Left hindlimb (tissue), 1 donor: Measurements from ENCODE around the gene TMEM254.
"Not testable (repeated sequence)": the region's sequence is repeated elsewhere in the genome, so short reads cannot be mapped to it uniquely, and the experiment has no call there.

Source experiments
- DNase-seq: peaks from one replicate; pipeline ENCODE4 v3.0.0-alpha.2; 2018

Gene TMEM254

GRCh38 chr10:80077869-80078447, 507 bp upstream of the TMEM254 start:
- no peak for DNase-seq

DNA sequence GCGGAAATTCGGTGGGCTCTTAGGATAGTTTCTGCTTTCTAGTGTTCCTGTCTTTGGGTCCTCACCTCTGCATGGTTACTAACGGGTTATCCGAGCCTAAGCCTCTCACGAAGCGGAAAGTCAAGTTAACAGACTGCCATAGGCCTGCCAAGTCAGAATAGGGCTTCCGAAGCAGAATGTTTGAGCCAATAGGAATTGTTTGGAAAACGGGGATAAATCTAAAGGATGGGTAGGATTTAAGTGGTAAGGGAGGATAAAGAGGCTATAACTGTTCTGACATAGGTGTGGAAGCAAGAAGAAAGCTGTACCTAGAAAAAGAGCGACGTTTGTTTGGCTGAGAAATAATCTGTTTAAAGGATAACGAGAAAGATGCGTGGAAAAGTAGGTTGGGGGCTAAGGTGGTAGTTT, 851 bp downstream of the TMEM254 start:
- no peak for DNase-seq

DNA sequence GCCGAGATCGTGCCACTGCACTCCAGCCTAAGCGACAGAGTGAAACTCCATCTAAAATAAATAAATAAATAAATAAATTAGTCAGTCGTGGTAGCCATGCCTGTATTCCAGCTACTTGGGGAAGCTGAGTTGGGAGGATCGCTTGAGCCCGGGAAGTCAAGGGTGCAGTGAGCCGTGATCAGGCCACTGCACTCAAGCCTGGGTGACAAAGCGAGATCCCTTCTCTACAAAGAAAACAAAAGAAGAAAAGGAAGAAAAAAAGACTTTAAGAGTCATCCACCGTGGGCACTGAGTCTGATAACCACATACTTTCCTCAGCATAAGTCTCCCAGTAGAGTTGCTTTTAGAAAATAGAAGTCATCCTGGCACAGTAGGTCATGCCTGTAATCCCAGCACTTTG, 2.6 kb downstream of the TMEM254 start:
- no peak for DNase-seq

DNA sequence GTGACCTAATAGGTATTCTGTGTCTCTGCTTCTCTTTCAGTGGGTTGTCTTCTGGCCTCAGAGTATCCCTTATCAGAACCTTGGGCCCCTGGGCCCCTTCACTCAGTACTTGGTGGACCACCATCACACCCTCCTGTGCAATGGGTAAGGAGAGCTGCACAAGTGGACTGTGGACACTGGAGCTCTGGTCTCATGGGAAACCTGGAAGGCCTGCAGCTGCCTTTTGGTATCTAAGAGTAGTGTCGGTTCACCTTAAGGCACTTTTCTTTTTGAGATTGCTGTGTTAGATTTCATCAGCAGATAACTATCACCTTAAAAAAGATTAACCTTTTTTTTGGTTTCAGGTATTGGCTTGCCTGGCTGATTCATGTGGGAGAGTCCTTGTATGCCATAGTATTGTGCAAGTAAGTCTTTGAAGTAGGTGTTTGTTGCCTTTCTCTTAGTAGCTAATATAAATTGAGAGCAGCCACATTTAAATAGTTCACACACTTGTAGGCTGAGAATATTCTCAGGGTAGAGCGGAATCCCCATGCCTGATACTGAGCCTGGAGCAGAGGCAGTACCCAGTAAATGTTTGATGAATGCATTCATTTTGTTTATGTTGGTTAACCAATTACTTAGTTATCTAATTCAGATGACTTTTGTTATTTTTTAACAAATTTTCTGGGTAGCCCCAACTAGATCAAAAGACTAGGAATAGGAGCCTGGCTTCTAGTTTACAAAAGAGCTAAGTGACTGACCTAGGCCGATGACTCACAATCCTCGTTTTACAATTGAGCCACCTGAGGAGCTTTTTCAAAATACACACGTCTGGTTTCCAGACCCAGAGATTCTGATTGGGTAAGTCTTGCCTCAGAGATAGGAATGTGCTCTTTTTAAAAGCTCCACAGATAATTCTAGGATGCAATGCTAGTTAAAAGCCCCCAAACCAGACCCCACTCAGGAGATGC, 3.6 kb downstream of the TMEM254 start:
- DNase-seq, result no peak

- no peak for DNase-seq
Measured at GRCh38 chr10:80090121-80090520, 11.7 kb downstream of the TMEM254 start.

DNA sequence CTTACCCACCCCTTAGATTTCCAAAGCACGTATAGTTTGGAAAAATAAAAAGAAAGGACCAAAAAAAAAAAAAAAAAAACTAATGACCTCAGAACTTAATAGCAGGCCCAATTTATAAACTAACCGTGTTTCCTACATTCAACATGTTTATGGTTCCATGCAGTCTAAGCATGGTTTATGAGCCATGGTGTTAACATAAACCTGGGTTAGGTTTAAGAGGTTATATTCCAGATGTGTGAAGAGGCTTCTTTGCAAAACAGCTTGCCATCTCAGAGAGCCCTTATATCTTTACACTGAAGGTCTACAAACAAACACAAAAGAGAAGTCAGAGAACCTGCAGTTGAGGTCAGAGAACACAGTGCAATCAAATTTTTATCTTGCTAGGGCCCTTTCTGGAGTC, 15.8 kb downstream of the TMEM254 start:
- DNase-seq, result no peak

GRCh38 chr10:80098272-80098671, 19.8 kb downstream of the TMEM254 start:
- not testable (repeated sequence) for DNase-seq

GRCh38 chr10:80099295-80099694, 20.8 kb downstream of the TMEM254 start:
- DNase-seq, result not testable (repeated sequence)

DNA sequence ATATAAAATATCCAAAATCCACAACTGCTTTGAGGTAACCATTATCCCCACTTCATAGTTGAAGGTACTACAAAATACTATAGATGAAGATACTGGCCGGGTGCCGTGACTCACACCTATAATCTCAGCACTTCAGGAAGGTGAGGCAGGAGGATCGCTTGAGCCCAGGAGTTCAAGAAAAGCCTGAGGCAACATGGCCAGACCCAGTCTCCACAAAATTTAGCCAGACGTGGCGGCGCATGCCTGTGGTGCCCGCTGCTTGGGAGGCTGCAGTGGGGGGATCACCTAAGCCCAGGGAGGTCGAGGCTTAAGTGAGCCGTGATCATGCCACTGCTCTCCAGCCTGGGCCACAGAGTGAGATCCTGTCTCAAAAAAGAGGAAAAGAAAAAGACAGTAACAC, 21.7 kb downstream of the TMEM254 start:
- DNase-seq, result no peak

GRCh38 chr10:80100861-80101695, 22.6 kb downstream of the TMEM254 start:
- DNase-seq, result no peak

- DNase-seq, result peak; percentile 82
Measured at GRCh38 chr10:80104066-80104926, 25.8 kb downstream of the TMEM254 start.

- no peak for DNase-seq
Measured at GRCh38 chr10:80108576-80109239, 30.2 kb downstream of the TMEM254 start.

DNA sequence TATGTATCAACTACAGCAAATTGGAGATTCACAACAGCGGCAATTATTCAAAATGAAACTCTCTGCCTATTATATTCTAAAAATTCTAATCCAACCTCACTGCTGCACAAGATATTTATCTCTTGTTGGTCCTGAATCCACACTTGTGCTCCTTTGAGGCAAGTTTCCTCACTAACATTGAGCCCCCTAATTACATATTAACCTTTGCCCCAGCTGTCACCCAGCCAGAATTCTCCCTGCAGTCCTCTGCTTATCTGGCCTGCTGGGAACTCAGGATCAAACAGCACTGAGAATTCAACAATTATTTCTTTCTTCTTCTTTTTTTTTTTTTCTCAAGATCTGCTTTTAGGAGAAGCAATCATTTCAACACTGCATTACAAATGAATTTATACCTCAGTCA, 32.5 kb downstream of the TMEM254 start:
- DNase-seq, result no peak

DNA sequence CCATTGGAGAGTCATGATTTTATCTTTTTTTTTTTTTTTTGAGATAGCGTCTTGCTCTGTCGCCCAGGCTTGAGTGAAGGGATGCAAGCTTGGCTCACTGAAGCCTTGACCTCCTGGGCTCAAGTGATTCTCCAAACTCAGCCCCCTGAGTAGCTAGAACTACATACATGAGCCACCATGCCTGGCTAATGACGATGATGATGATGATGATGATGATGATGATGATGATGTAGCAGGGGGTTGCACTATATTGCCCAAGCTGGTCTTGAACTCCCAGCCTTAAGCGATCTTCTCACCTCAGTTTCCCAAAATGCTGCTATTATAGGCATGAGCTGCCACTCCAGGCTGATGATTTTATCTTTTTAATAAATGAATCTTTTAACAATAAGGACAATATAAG, 40.2 kb downstream of the TMEM254 start:
- DNase-seq, result no peak

GRCh38 chr10:80122110-80122710, 43.7 kb downstream of the TMEM254 start:
- DNase-seq, result no peak

DNA sequence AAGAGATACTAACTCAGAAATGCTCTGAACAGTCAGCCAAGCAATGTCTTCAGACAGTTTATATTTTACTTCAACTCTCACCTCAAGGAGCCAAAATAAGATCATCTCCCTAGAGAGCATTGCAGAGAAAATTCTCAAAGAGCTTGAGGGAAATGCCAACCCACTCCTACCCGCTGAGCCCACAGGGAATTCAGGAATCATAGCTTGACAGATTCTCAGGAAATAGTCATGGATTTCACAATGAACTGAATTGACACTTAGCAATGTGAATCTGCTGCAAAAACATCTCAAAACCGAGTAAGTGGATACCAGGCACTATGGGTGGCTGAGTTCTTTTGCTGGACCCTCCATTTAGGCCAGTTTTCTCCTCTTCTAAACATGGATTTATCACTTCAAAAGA, 44.3 kb downstream of the TMEM254 start:
- DNase-seq, result no peak

DNA sequence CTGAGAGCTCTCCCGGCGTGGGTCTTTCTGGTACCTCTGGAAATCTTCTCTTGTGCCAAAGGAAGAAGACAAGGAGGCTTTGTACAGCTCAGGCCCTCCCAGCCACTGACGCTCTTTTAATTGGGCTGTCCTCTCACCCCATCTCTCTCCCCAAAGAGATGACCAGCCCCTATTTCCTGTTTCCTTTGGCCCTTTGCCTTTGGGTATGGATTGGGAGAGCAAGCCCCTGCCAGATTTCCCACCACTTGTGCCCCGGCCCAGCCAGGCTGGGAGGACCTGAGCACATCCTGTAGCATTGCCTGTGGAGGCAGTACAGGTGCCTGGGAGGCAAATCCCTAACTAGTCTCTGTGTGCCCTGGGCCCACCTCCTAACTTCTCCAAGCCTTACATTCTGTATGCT, 48.4 kb downstream of the TMEM254 start:
- DNase-seq, result peak; percentile 55

DNA sequence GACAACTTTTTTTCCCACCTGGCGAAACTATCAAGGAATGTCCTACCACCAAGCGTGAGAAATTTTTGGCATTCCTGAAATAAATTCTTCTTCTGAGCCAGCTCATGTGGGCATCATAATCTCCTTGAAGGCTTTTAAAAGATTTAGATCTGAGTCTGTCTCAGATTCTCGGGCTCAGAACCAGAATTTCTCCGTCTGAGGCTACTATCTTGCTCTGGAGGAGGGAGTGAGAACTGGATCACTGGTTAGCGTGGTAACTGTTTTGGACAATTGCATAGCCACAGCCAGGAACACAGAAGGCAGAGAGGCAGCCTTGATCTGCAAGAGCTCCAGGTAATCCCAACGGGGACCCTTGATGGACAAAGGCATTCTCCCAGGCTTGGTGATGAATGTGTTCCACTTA, 53.0 kb downstream of the TMEM254 start:
- DNase-seq, result no peak

DNA sequence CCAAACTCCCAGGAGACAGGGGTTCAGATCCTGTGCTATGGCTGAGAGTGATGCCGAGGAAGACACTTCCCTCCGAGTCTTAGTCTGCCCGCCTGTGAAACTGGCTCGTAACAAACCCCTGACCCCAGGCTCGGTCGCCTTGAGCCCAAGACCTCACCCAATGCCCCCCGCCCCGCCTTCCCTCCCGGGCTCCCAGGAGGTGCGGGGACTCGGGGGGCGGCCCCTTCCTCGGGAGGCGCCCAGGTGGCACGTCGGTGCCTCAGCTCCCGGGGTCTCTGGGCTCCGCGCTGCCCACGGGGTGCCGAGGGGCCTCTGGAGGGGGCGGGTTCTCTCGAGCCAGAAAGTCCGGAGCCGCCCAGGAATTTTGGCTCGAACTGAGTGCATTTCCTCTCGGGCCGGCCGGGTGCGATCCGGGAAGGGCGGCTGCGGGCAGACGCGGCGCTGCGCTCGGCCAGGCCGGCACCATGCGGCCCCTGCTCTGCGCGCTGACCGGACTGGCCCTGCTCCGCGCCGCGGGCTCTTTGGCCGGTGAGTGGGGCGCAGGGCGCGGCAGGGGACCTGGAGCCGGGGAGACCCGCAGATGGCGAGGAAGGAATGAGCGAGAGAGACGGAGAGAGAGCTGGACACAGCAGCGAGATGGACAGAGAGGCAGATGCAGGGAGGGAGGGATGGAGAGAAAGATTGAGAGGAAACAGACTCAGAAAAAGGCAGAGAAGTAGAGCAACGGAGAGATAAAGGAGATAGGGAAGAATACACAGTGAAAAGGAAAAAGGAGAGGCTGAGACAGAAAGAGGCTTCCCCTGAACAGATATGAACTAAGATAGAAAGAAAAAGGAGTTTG, 54.1 kb downstream of the TMEM254 start, which contains the start of gene PLAC9:
TSS of gene PLAC9 (plus strand) at position 432 of the 841 bp plus-strand sequence. CDS start at position 465, 33 bp downstream.
- DNase-seq, result peak; percentile 79

DNA sequence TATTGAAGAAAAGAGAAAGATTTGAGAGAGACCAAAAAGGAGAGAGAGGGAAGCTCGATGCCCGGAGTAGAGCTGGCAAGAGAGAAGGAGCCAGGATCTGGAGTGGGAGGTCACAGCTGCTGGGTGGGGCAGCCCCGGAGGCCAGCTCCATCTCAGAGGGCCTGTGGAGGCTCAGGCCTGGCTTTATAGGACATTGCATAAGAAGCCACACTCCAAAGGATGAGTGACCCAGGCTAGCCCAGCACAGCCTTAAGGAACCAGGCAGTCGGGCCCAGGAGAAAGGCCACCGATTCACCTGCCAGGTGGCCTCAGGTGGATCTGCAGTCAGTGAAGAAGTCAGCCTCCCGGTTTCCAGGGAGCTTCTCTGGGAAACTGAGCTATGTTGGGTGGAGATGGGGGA, 54.7 kb downstream of the TMEM254 start:
- peak; percentile 64 for DNase-seq
